Activated effector memory CD4-positive, alpha-beta T cell treated with anti-CD3 and anti-CD28 coated beads, Interleukin-2, amount 50 U/mL, for 16 hours (primary cell): Measurements from ENCODE around the gene PTPN1.
A peak's percentile ranks its signal among the peaks of the same experiment; 100 is the strongest.

Experiments
- DNase-seq: peaks from one replicate; pipeline ENCODE4 v3.0.0-alpha.2; 2020

PTPN1 gene

DNA sequence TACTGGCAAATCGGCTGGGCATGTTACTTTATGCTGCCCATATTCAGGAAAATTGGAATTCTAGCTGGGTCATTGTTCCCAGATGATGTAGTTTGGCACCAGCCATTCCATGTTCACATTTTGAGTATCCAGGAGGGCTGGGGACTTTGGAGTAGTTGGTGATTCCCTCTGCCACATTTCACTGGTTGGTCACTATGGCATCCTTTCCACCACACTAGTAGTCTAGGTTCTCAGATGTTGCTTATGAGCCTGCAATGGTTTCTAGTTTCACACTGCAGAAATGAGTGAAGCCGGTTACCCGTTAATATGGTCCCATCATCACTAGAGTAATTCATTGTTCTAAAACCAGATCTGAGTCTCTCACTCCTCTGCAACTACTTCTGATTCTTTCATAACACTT, 4.6 kb downstream of the PTPN1 start:
- no peak for DNase-seq

DNA sequence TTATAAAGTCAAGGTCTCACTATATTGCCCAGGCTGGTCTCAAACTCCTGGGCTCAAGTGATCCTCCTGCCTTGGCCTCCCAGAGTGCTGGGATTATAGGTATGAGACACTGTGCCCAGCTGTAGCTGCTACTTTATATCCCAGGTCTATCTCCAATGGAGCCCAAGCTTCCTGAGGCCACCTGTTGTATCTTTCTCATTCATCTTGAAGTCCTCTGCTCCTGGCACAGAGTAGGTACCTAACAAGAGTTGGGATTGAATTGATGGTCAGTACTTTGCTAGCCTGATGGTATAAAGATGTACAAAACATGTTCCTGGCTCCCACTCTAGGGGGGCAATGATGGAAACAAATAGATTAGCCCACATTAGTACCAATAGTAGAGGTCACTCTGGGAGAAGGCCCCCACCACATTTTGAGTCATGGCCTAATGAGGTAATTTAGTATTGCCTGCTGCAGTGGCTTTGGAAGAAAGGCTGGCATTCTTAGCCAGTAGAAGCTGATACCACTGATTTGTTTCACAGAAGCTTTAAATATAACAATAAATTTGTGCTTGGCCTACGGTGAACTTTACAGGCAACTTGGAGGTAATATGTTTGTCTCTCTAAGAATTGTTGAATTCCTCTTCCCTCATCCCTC, 5.4 kb downstream of the PTPN1 start:
- DNase-seq: no peak

DNA sequence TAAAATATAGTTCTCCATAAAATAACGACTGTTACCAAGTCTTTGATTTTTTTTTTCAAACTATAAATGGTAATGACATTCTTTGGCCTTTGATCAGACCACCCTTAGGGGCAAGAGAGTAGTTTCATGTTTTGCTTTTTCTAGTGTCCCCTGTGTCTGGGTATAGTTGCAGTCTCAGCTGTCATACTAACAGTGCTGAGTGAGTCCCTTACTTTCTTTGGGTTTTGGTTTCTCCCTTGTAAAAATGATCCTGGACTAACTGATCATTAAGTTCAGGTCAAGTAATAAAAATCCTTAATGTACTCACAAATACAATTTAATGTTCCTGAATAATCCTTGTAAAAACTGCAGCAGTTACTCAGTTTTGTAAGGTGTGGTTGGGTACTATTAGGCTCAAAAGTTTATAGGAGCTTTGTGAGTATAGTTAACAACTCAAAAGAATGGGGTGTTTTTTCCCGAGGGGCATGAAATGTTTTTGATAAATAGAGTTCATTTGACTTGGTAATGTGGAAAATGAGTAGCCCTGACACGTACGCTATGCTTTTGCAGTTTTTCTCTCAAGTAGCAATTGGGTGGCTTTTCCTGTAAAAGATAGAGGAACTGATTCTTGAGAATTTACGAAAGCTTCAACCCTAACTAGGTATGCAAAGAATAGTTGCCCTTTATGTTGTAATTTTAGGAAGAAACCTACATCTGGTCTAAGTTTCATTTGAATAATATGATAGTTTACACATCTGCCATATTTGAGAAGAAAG, 6.2 kb downstream of the PTPN1 start:
- DNase-seq: no peak

DNA sequence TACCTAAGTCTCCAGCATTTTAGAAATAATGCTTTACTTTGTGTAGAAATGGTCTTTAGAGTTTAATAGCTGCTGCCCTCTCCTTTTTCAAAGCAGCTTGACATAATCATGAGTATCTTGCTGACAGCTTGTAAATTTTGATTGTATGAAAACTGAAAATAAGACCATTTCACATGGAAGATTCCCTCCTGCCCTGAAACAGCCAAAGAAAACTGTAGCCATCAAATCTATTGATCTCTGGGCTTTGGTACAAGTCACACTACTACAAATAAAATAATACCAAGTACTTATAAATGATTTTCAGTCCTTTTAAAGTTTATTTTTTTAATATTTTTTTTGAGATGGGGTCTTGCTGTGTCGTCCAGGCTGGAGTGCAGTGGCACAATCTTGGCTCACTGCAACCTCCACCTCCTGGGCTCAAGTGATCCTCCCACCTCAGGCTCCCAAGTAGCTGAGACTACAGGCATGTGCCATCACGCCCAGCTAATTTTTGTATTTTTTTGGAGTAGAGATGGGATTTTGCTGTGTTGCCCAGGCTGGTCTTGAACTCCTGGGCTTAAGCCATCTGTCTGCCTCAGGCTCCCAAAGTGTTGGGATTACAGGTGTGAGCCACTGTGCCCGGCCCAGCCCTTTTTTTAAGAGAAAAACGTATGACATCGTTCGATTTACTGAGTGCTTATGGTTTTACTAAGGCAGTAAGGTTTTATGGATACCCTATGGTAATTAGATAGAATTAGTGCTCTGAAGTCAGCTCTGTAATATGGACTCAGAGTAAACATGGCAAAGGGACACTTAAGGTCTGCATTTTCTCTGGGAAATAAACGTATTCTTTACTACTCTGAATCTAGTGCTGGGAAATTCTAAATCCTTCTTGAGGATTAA, 7.0 kb downstream of the PTPN1 start:
- no peak for DNase-seq

DNA sequence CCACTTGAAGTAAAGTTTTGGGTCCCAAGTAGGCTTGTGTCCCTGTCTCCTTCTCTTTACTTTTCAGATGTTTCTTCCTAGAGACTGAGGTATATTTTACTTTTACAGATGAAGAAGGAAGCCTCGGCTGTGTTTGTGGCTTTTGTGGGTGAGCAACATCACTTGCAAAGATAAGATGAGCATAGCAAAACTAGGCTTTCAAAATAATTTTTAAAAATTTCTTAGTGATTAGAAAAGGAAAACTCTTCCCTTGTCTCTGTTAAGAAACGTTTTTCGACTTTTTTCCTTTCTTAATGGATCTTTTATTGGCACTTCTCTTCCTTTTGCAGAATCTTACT, 7.6 kb downstream of the PTPN1 start:
- no peak for DNase-seq

DNA sequence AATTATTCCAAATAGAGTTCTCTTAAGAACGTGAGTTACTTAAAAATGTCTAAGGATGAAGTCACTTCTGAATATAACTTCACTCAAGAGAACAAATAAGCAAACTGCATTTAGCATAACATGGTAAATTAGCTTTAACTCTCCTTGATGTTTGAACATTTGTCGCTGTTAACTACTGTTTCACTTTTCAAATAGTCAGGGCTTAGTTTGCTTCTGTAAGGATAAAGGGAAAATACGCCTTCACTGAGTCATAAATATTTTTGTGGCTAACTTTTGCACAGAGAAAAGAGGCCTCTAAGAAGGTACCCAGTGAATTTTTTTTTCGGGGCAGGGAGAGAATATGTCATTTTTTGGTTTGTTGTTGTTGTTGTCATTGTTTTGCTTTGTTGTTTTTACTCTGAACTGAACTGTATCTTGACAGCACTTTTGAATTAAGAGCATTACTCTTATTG, 8.1 kb downstream of the PTPN1 start:
- no peak for DNase-seq

DNA sequence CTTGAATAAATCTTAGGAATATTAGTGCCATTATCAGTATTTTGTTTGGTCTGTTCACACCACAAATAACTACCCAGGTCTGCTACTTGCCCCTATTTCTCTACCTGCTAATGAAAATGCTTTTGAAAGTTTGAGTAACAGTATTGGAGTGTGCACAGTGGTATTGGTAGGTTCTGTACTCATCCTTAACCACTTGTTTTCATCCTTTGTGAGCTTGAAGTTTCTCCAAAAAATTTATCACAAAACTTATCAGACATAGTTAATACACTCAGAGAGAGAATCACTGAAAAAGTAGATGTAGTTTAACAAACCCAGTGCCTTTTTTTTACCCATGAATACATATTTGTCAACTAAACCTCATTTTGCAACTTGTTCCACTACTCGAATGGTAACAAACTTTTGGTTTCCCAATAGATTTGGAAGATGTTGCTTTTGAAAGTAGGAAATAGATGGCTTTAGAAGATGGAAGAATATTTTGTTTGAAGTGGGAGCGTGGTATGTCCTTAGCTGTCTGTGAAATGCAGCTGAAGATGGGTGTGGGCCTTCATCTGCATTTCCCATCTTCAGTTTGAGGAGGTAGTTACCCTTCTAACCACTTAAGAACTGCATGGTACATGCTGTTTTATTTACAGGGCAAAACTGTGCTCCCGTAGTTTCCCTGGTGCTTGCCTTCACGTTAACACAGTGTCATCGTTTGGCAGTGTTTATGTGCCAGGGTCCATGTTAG, 9.0 kb downstream of the PTPN1 start:
- peak; percentile 64 for DNase-seq

DNA sequence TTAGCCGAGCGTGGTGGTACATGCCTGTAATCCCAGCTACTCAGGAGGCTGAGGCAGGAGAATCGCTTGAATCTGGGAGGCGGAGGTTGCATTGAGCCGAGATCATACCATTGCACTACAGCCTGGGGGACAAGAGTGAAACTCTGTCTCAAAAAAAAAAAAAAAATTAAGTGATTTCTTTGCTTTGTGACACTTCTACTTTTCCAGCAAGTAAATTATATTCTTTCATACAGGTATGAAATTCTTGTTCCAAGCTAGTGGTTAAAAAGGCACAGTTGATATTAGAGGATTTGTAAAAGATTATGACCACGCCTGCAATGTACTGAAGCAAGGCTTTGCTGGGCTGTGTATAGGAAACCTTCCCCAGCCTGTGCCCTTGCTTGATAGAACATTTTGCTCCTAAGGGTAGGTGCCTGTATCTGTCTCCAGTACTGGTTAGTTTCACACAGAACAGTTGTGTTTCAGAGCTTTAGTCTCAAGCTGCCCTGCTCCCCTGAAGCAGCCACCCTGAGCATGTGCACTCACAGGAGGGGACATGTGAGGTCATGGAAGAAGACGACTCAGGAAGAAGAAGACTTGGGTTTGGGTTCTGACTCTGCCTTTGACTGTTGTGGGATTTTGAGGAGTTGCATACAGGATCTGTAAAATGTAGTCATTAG, 10.2 kb downstream of the PTPN1 start:
- peak; percentile 75 for DNase-seq

DNA sequence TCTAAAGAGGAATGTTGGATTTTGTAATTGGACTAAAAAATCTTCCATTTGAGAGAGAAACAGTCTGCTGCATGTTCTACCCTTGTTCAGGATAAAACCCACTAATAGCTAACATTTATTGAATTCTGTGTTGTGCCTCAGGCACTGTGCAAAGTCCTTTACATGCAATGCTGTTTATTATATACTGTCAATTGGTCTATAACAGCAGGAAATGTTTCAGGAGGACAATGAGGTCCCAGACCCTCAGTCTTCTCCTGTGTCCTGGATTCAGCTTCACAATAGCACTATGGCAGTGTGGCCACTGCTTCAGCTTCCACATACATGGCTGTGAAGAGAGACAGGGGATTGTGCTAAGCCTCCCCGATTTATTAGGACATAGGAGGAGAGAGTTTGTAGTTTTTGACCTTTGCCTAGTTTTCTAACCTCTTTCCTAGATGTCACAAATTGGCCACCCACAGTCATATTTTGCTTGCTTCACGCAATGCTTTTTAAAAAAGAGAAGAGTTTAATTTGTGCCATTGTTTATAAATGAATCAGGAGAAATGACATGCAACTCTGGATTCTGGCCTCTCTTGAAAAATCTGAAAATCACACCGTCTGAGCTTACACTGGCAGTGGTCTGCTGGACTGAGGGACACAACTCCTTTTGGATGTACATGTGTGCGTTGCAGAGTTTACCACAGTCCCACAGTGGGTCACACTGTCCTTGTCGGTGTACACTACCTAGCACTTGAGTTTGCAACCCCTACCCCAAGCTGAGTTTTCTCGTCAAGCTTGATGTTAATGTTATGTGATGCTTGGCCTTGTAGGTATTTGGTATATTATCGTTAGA, 11.3 kb downstream of the PTPN1 start:
- DNase-seq: no peak

DNA sequence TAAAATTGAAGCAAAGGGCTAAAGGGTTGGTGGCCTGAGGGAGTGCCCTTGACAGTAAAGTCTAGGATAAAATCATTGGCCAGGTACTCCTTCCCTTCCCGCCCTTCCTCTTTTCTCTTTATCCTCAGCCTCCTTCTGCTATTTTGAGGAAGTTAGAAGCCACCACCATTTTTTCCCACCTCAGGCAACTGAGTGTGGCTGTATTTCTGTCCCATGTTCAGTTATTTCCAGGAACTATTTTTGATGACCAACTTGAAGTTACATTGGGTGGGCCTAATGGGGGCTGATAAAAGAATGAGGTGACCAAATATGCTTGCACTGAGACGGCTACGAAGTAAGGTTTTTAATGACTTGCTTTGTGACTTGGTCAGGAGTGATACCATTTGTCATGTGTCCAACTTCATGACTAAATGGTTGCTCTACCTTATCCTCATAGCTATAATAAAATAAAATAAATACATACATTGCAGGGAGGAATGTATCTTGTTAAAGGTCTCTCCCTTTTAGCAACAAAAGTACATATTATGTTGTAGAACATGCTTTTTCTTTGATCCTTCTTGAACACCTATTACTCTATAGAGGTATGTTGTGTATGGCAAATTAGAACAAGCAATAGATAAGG, 12.0 kb downstream of the PTPN1 start:
- no peak for DNase-seq

DNA sequence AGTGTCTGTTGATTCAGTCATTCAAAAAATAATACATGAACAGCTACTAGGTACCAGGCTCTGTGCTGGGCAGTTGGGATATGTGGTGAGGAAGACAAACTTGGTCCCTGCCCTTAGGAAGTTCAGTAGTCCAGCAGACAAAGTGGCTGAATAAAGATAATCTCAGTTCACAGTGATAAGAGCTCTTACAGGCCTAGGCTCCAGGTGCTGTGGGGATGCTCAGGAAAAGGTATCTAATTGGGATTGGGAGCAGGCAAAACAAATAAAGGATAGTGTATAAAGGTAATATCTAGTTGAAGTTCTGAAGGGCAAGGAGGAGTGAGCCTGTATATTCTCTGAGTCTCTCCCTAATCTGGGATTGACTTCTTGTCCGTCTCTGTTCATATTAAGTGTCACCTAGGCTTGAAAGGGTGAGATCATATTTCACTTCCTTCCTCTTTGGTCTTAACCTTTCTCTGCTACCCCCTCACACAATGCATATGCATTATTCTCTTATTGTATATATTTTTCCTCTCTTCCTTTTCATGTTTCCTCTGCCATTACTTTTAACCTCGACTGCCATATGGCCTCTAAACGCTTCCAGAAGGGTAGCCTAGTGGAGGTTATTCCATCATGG, 13.5 kb downstream of the PTPN1 start:
- DNase-seq: no peak

DNA sequence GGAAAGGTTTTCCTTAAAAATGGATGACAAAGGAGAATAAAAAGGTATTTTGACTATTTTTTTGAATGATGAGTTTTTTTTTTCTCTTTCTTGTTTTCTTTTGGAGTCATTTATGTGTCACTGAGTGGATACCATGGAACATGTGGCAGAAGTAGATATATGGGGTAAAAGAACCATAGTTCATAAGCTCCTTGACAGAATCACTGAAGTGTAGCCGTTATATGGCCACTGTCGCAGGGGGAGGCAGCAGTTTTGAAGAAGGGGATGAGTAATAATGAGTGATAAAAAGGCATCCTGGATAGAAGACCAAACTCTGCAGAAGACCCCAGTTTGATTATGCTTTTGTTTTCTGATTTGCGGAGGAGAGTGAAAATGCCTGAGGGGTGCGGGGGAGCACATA, 15.5 kb downstream of the PTPN1 start:
- no peak for DNase-seq

DNA sequence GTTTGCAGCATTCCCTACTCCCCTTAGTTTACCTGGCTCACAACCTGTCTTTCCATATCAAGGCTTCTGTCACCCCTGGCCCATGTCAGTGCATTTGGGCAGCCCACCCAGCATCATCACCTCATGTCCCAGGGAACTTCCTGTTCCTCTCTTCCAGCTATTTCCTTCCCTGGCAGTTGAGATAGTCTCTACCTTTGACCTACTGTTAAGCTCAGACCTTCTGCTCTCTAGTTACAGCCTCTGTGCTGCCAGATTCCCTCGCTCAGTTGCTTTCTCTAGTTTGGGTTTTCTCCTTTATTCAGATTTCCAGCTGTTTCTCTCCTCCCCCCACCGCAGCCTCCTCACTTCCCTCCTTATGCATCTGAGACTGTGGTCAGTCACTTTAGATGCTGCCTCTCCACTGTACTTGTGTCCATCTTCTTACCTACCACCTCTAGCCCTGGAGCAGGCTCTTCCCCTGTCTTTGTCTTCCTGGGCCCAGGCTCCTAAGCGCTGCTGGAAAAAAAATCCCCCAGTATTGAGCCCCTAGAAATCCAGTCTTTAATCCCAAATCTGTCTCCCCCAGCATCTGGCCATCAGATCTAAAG, 16.3 kb downstream of the PTPN1 start:
- no peak for DNase-seq

DNA sequence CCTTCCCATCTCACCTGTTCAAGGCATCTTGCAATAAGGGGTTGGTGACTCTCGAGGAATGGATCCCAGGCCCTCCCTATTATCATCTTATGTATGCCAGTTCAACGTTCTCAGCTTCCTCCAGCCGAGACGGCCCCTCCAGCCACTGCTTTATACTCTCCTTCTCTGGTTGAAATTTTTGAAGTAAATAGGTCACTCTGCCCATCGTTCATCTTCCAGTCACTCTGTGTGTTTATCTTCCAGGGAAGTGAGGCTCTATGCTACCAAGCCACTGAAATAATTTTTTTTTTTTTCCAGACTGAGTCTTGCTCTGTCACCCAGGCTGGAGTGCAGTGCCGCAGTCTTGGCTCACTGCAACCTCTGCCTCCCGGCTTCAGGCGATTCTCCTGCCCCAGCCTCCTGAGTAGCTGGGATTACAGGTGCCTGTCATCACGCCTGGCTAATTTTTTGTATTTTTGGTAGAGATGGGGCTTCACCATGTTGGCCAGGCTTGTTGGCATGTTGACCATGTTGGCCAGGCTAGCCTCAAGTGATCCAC, 17.0 kb downstream of the PTPN1 start:
- no peak for DNase-seq

DNA sequence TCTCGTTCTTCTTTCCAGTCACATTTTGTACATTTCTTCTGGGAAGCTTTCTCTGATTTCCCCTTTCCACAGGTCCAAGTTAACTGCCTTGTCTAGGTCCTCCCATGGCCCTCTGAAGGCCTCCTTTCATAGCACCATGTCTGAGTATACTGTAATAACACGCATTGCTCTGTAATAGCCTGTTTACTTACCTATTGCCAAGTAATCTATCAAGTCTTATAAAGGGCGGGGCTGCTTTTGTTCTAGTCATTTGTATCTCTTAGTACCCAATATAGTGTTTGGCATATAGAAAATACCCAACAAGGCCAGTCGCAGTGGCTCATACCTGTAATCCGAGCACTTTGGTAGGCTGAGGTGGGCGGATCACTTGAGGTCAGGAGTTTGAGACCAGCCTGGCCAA, 17.9 kb downstream of the PTPN1 start:
- no peak for DNase-seq

DNA sequence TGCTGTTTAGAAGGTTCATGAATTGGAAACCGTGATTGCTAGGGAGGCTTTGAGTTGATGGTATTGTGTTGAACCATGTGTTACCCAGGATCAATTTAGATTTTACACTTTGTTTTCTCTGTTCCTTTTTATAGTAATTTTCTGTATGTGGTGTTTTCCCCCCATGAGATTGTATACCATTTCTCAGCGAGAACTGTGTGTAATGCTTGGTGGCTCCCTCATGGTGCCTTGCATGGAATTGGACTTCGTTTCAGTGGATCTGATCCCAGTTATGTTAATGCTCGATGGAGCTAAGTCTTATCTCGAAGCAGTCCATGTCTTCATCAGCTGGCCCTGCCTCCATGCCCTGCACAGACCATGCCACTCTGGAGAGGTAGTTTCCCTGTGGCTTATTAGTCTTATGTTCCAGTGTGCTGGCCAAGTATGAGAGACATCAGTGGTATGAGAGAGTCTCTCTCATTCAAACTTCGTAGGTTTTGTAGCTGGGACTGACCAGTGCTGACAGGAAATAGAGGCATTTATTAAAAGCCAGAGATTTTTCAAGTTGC, 18.7 kb downstream of the PTPN1 start:
- DNase-seq: no peak

DNA sequence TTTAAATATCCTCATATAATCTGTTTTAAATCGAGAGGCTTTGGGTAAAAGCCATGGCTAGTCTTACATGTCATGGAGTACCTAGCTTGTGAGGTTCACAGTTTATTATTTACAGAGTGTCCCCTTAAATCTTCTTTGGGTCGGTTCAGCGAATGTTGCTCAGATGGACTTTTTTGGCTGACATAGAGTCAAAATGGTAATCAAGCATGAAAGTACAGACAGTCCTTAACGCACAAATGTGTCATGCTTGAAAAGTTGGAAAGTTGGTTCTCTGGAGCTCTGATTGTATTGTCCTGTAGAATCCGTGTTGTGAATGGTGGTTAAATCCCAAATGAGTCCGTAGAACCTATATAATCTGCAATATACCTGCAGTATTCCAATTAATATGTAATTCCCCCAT, 22.0 kb downstream of the PTPN1 start:
- DNase-seq: no peak

DNA sequence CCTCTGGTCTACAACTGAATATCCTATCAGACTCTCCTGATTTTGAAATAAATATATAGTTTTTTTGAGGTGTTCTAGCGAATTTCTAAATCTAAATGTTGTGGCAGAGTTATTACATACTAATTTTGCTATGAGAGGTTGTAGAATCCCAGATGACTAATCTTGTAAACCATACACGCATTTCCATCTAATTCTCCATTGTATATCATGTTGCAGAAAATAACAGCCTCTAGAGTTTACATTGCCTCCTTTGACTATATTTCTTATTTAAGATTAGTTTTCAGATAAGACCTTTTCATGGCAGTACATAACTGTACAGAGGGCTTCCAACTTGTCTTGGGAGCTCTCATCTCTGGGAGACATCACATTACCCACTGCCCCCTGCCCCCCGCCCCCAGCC, 22.9 kb downstream of the PTPN1 start:
- no peak for DNase-seq

DNA sequence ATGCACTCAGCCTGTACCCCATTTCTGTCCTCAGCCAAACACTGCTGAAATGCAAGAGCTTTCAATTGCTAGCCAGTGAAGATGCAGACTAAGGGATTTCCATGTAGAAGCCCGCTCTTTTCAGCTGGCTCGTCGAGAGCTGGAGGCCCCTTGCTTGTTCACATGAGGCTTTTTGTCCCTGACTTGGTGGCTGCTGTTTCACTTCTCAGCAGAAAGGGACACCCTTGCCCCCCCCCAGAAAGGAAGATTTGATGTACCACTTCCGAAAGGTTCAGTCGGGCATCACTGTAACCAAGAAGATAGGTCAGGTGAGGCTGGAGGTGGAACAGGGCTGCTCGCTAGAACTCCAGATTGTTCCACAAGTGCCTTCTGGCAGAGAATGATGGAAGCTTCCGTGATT, 23.3 kb downstream of the PTPN1 start:
- no peak for DNase-seq

DNA sequence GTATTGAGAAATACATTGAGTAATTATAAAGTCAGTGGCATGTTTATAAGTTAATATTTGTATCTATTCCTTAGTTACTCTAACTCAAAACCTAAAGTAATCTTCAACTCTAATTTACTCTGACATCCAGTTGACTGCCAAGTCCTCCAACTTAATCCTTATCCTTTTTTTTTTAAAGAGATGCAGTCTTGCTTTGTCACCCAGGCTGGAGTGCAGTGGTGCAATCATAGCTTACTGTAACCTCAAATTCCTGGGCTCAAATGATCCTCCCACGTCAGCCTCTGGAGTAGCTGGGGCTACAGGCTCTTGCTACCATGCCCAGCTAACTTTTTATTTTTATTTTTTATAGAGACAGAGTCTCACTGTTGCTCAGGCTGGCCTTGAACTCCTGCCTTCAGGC, 24.4 kb downstream of the PTPN1 start:
- no peak for DNase-seq
